ENCODE results near the gene TDRD9. TPM values are rescaled to one million over a fixed set of nuclear protein-coding genes. Genes with fewer than 3 reads are reported as not detected.

TDRD9 gene
- total RNA-seq, 4 donors from 2014 or later = 0.17 to 1.5 (median 0.31) TPM; not detected in 1

DNA sequence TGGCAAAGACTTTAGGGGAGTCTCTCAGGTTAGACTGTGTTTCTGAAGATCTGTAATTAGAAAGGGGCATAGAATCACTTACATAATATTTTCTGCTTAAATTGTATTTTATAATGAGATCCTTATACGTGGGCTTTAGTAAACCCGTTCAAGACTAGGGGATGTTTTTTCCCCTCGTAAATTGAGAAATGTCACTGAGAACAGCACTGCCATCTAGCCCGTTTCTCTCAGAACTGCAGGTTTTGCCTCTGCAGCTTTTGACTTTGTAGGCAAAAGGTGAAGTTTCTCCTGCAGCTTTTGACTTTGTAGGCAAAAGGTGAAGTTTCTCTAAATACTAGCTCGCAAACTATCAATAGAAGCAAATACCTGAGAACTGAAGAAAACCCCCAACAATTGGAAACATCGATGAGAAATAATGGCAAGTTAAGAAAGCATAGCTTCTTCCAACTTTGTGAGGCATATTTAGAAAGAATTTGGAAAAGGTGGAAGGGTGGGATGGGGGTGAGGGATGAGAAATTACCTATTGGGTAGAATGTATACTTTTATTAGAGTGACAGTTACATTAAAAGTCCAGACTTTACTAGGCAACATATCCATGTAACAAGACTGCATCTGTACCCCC lies 147.4 kb downstream of the TDRD9 start:
- Histone ChIP-seq H3K27me3 (peaks cover 0 to 11% (median 8%) of the 10 kb centered on the region in 3 donors), H3K27ac (no peak overlapping the region), H3K4me1 (no peaks in the 10 kb centered on the region), H3K9me3 (peaks cover 0 to 4% (median 0%) of the 10 kb centered on the region in 3 donors), H3K4me3 (no peak overlapping the region), H3K36me3 (no peaks in the 10 kb centered on the region)
- TF ChIP-seq, protein P1, sequence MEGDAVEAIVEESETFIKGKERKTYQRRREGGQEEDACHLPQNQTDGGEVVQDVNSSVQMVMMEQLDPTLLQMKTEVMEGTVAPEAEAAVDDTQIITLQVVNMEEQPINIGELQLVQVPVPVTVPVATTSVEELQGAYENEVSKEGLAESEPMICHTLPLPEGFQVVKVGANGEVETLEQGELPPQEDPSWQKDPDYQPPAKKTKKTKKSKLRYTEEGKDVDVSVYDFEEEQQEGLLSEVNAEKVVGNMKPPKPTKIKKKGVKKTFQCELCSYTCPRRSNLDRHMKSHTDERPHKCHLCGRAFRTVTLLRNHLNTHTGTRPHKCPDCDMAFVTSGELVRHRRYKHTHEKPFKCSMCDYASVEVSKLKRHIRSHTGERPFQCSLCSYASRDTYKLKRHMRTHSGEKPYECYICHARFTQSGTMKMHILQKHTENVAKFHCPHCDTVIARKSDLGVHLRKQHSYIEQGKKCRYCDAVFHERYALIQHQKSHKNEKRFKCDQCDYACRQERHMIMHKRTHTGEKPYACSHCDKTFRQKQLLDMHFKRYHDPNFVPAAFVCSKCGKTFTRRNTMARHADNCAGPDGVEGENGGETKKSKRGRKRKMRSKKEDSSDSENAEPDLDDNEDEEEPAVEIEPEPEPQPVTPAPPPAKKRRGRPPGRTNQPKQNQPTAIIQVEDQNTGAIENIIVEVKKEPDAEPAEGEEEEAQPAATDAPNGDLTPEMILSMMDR (IDR thresholded peaks at IDR 0.05 in 4 of 5, conservative IDR thresholded peaks at IDR 0.05 in 1 of 5) = no peak
- no peak for TF ChIP-seq POLR2A (IDR thresholded peaks at IDR 0.05)
- intact Hi-C loops (cut with DNase I; ENCODE audit: low total_unique reads) (loop anchor here (5.0 kb wide), 1 partner anchor 487 kb away; no protein-coding TSS in a partner anchor), in situ Hi-C loops (cut with MboI; ENCODE audit: low sequenced_read_pairs in 4 of 4) (no loop called here)
- ATAC-seq (no peak), DNase-seq (no peak)

DNA sequence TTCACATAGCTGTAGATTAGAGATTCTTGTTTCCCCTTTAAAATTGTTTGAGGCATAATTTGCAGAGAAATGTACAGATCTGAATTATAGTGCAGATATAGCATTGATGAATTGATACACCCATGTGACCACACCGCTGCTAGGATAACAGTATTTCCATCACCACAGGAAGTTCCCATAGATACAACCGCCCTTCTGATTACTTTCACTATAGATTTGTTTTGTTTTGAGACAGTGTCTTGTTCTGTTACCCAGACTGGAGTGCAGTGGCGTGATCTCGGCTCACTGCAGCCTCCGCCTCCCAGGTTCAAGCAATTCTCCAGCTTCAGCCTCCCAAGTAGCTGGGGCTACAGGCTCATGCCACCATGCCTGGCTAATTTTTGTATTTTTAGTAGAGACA lies 148.5 kb downstream of the TDRD9 start:
- Histone ChIP-seq H3K4me3 (no peak overlapping the region), H3K9me3 (peaks cover 0 to 4% (median 0%) of the 10 kb centered on the region in 3 donors), H3K4me1 (no peaks in the 10 kb centered on the region), H3K27me3 (peaks cover 0 to 9% (median 5%) of the 10 kb centered on the region in 3 donors), H3K36me3 (no peaks in the 10 kb centered on the region), H3K27ac (no peak overlapping the region)
- no peak for DNase-seq
- intact Hi-C loops (cut with DNase I; ENCODE audit: low total_unique reads) (loop anchor here (5.0 kb wide), 1 partner anchor 486 kb away; no protein-coding TSS in a partner anchor), in situ Hi-C loops (cut with MboI; ENCODE audit: low sequenced_read_pairs in 4 of 4) (no loop called here)
- no peak for ATAC-seq
- TF ChIP-seq, protein P1 (IDR thresholded peaks at IDR 0.05 in 4 of 5, conservative IDR thresholded peaks at IDR 0.05 in 1 of 5) = no peak
- no peak for TF ChIP-seq POLR2A (IDR thresholded peaks at IDR 0.05)

DNA sequence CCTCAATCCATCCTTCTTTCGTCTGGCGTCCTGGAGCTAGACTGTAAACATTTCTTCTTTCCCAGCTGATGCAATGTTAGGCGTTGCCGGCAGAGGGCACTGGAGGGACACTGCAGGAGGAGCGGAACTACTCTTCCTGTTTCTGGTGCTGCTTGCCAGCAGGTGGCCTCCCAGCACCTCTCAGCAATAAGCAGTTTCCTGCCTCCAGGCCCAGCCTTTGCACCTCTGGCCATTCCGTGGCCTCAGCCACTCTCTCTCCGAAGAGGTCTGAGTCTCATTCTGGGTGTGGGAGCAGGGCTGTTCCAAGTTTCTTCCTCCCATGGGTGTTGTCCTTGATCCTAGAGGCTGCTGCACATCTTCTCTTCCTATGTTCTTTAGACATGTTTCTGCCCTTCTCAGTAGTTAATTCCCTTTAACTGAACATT lies 149.8 kb downstream of the TDRD9 start:
- in situ Hi-C loops (cut with MboI; ENCODE audit: low sequenced_read_pairs in 4 of 4) (no loop called here), intact Hi-C loops (cut with DNase I; ENCODE audit: low total_unique reads) (loop anchor here (2.0 to 5.0 kb wide), 2 partner anchors 53 to 484 kb away; no protein-coding TSS in a partner anchor)
- peaks cover 0 to 9% (median 5%) of the 10 kb centered on the region in 3 donors for H3K27me3 ChIP-seq
- peaks cover 0 to 4% (median 0%) of the 10 kb centered on the region in 3 donors for H3K9me3 ChIP-seq
- no peaks in the 10 kb centered on the region for H3K36me3 ChIP-seq
- H3K27ac ChIP-seq = no peak overlapping the region
- DNase-seq (peak; percentile 55 to 71), ATAC-seq (peak; percentile 84 to 89)
- peaks cover 0 to 4% of the 10 kb centered on the region in 2 donors for H3K4me1 ChIP-seq
- TF ChIP-seq, protein P1 (IDR thresholded peaks at IDR 0.05 in 4 of 5, conservative IDR thresholded peaks at IDR 0.05 in 1 of 5) = peak; percentile 84 to 98 (median 92)
- TF ChIP-seq POLR2A (IDR thresholded peaks at IDR 0.05) = no peak
- H3K4me3 ChIP-seq = no peak overlapping the region

DNA sequence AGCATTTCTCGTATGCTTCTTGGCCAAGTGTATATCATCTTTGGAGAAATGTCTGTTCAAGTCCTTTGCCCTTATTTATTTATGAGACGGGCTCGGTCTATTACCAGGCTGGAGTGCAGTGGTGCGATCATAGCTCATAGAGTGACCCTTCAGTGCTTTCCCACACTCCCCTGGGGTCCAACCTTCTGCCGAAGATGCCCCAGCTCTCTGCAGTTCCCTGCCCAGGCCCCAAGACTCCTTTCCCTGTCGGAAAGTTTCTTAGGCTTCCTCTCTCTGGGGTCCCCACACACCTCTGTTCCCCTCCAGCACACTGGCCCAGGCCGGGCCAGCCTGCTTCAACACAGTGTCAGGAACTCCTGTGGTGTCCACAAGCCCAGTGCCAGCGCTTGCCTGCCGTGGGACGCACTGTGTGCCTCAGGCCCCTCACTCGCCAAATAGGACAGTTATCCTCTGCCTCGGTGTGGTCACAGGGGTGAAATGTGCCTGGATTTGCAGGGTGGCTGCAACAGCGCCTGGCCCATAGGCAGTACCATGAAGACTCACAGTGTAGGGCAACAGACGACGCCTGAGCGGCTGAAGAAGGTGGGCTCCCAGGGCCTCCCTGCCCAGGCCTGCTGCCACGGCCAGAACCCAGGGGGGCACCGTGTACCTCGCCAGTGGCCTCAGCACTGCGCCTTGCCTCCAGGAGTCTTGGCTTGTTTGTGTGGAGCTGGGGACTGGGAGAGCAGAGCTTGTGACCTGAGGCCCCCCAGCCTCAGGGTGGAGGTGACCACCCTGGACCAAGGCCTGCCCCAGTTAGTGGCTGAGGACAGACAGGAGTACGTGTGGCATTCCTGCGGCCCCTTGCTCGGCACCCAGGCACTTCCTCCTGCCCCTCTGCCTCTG lies 152.4 kb downstream of the TDRD9 start:
- Histone ChIP-seq H3K4me1 (peaks cover 0 to 4% of the 10 kb centered on the region in 2 donors), H3K27me3 (peaks cover 0 to 6% (median 1%) of the 10 kb centered on the region in 3 donors), H3K27ac (no peak overlapping the region), H3K36me3 (no peaks in the 10 kb centered on the region), H3K4me3 (no peak overlapping the region), H3K9me3 (no peaks in the 10 kb centered on the region)
- DNase-seq (no peak), ATAC-seq (no peak)
- intact Hi-C loops (cut with DNase I; ENCODE audit: low total_unique reads) (no loop called here), in situ Hi-C loops (cut with MboI; ENCODE audit: low sequenced_read_pairs in 4 of 4) (no loop called here)
- no peak for TF ChIP-seq POLR2A (IDR thresholded peaks at IDR 0.05)
- TF ChIP-seq, protein P1 (IDR thresholded peaks at IDR 0.05 in 4 of 5, conservative IDR thresholded peaks at IDR 0.05 in 1 of 5) = no peak
